ENCODE data around the gene FRY.
A peak's percentile ranks its signal among the peaks of the same experiment; 100 is the strongest.

FRY gene

DNA sequence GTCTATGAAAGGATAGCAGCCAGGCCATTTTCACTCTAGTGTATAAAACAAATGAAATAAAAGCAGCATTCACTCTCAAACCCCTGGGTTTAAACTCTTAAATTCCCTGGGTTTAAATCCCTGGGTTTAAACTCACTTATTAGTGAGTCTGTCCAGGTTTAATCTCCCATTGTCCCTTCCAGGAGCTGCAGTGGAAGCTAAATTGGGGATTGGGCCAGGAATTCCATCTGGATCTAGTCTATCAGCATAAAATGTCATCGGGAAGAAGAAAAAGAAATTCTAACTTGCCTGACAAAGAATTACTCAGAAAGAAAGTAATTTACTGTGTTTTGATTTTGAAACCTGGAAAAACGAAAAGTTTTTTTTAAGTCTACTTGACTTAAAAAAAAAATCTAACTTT is 54.8 kb downstream of the FRY start:
- DNase-seq (ENCODE audit: low spot score): no peak

- DNase-seq (ENCODE audit: low spot score): no peak
Measured at GRCh38 chr13:32086791-32087441, 55.3 kb downstream of the FRY start.

DNA sequence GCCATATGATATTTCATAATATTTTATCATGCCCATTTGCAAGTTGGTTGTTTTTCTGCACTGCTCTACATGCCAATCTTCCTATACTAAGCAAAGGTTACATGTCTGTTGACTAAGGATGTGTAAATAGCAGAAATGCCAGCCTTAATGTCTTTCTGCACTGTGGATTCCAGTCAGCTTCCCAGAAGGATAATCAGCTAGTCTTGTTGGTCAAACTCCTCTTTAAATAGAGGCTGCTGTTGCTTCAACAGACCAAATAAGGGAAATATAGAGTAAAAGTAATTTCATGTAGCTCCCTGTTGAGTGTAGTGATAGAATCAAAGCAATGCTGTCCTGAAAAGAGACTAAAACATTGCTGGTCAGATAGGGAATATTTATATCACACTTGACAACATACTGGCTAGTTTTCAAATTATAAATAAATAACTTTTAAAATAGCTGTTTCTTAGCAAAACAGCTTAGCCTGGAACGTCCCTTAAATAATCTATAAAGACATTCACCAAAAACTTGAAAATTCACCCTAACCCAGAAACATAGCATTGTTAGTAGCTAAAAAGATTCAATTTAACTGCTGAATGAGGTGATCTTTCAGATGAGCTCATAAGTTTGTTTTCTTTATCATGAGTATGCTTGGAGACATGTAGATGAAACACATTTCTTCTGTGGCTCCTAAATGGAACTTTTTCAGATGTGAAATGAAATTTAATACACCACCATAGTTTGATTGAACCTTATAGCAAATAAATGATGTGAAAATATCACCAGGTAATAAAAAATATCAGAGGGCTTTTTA is 56.6 kb downstream of the FRY start:
- DNase-seq (ENCODE audit: low spot score): no peak

DNA sequence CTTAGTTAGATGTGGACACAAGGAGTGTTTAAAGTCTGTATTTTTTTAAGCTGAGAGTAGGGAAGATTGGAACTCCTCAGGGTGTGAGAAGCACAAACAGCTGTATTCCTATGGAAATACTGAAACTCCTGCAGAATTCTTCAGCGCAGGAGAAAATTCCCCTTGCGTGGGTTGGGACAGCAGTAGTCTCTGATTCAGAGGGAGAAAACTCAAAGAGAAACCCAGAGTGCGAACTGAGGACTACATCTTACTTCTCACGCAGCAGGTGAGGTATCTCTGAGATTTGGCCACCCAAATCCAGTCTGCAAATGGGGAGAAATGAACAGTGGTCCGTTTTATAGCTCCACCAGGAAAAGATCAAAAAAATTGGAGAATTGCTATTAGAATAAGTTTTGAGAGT is 60.9 kb downstream of the FRY start:
- no peak for DNase-seq (ENCODE audit: low spot score)

DNA sequence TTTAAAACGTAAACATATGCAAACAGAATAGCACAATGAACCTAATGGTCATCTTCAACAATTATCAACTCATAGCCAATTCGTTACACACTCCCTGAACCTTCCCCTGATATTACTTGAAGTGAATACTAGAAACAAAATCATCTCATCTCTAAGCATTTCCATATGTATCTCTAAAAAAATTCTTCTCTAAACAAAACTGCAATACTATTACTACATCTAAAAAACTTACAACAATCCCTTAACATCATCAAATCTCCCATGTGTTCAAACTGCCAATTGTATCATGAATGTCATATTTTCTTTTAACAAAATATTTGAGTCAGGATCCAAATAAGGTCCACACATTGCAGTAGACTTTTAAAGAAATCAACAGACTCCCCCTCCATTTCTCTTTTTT is 61.4 kb downstream of the FRY start:
- no peak for DNase-seq (ENCODE audit: low spot score)

DNA sequence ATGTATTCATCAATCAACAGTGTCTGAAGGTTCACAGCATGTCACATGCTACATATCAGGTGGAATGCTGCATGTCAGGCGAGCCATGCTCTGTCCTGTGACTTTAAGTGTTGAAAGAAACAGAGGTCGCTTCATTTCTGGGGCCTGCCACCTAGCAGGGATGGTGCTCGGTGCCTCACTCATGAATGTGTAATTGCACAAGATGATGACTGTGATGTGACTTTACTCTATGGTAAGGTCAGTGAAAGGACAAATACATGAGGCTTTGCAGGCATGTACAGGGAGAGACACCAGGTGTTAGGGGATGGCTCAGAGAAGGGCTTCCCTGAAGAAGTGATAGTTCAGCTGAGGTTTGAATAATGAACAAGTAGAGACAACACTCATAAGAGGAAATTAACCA is 66.7 kb downstream of the FRY start:
- no peak for DNase-seq (ENCODE audit: low spot score)

GRCh38 chr13:32105653-32106313 is 74.2 kb downstream of the FRY start:
- no peak for DNase-seq (ENCODE audit: low spot score)

GRCh38 chr13:32107474-32107873 is 75.9 kb downstream of the FRY start:
- DNase-seq (ENCODE audit: low spot score): no peak

DNA sequence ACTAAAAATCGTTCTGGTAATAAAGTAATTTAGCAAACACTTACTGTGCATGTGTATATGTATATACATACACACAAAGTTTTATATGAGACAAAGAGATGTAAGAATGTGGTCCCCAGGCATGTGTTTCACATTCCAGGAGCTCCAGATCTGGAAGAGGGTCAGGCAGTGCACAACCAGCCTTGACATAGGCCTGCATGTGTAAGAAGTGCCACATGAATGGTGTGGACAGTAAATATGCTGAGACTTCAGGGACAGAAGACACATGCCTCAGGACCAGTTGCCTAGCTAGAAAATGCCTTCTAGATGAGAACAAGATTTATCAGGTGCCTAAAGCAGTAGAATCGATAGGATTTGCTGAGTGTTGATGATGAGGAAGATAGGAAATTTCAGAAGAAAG is 76.4 kb downstream of the FRY start:
- no peak for DNase-seq (ENCODE audit: low spot score)

GRCh38 chr13:32113532-32113931 is 82.0 kb downstream of the FRY start:
- no peak for DNase-seq (ENCODE audit: low spot score)

DNA sequence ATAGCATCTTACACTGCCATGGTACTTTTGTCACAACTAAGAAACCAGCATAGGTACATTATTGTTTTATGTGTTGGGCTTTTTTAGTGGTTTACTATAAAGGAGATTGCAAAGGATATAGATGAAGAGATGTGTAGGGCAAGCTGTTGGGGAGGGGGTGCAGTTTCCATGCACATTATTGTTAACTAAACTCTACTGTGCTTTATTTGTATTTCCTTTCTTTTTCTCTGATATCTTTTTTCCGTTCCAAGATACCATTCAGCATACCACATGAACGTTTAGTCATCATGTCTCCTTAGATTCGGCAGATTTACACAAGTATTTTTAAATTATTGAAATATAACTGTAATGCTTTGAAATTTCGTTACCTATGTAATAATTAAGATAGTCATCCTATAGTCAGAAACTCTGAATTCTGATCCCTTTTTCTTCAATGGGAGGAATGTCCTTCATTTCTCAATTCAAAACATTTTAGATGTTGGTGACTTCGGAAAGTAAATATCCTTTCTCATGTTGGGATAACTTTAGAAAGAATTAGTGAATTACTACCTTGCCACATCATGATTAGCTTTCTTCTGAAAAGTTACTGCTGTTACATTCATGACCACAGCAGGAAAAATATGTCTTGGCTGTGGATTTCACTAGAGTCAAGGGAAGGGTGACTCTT is 82.8 kb downstream of the FRY start:
- no peak for DNase-seq (ENCODE audit: low spot score)

GRCh38 chr13:32115066-32115465 is 83.5 kb downstream of the FRY start:
- DNase-seq (ENCODE audit: low spot score): peak; percentile 14

- no peak for DNase-seq (ENCODE audit: low spot score)
Measured at GRCh38 chr13:32116210-32116609, 84.6 kb downstream of the FRY start.

GRCh38 chr13:32117001-32117400 is 85.4 kb downstream of the FRY start:
- no peak for DNase-seq (ENCODE audit: low spot score)

- DNase-seq (ENCODE audit: low spot score): no peak
Measured at GRCh38 chr13:32117701-32118100, 86.1 kb downstream of the FRY start.

DNA sequence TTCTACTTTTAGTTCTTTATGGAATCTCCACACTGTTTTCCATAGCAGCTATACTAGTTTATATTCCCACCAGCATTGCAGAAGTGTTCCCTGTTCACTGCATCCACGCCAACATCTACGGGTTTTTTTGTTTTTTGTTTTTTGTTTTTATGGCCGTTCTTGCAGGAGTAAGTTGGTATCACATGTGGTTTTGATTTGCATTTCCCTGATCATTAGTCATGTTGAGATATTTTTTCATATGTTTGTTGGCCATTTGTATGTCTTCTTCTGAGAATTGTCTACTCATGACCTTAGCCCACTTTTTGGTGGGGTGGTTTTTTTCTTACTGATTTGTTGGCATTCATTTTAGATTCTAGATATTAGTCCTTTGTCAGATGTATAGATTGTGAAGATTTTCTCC is 89.7 kb downstream of the FRY start:
- DNase-seq (ENCODE audit: low spot score): no peak

- DNase-seq (ENCODE audit: low spot score): no peak
Measured at GRCh38 chr13:32124743-32125142, 93.2 kb downstream of the FRY start.

GRCh38 chr13:32125221-32125689 is 93.7 kb downstream of the FRY start:
- no peak for DNase-seq (ENCODE audit: low spot score)

- DNase-seq (ENCODE audit: low spot score): no peak
Measured at GRCh38 chr13:32125751-32126150, 94.2 kb downstream of the FRY start.

DNA sequence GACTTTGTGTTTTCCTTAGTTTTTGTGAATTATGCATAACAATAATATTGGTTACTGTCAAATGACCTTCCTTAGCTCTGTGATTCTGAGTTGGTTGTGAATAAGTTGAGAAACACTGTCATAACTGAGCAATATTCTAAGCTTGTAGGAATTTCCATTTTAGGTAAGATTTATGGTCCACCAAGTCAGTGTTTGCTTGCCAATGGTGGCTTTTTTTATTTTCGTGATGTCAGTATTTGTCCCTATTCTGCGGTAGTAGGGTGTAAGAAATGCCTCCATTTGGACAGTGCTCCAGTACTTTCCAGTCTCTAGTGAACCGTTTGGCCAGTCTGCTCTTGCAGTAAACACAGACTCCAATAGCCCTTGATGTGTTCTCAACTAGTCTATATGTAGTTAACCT is 94.7 kb downstream of the FRY start:
- no peak for DNase-seq (ENCODE audit: low spot score)

GRCh38 chr13:32126756-32127155 is 95.2 kb downstream of the FRY start:
- no peak for DNase-seq (ENCODE audit: low spot score)

DNA sequence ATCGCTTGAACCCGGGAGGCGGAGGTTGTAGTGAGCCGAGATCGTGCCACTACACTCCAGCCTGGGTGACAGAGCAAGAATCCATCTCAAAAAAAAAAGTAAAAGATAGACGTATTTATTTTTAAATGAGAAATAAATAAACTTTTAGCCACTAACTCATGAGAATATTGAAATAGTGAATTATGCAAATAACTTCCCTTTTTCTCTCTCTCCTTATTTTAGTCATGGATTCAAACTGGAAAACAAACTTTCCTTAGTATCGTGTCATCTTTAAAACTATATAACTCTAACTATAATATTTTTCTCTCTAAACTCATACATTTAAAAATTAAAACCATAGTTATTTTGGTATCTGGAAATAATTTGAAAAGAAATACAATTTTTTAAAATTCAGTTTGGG is 96.1 kb downstream of the FRY start:
- no peak for DNase-seq (ENCODE audit: low spot score)

Data from kidney capillary endothelial cell (primary cell).